HepG2 (cell line): ENCODE results near the gene NPBWR2.

Source experiments
- CHD2 ChIP-seq: IDR thresholded peaks from 2 replicates; pipeline ENCODE4 v1.6.1; 2011; ENCODE audit warnings: low read depth, low read length, improper control_type of control experiment
- FOXM1 ChIP-seq: sonication (generic); formaldehyde crosslinking; IDR thresholded peaks from 2 replicates; pipeline ENCODE4 v1.5.0; 2020; ENCODE audit warnings: missing genetic modification reagents
- GABPB1 ChIP-seq: IDR thresholded peaks from 2 replicates; pipeline ENCODE4 v1.6.1; 2016; ENCODE audit warnings: mild to moderate bottlenecking, missing genetic modification reagents, moderate library complexity, missing compliant biosample characterization
- HNRNPK ChIP-seq: fragments of 200-400 bp; formaldehyde crosslinking; IDR thresholded peaks from 2 replicates; pipeline ENCODE4 v1.6.1; 2018; ENCODE audit warnings: low read length, low read depth, moderate library complexity, mild to moderate bottlenecking; ENCODE audit not compliant: poor library complexity, severe bottlenecking
- MTA1 ChIP-seq: sonication (generic); formaldehyde crosslinking; IDR thresholded peaks from 2 replicates; pipeline ENCODE4 v1.4.0; 2020; ENCODE audit warnings: missing genetic modification reagents, mild to moderate bottlenecking, borderline replicate concordance
- NAIF1 ChIP-seq: sonication (generic); formaldehyde crosslinking; IDR thresholded peaks from 2 replicates; pipeline ENCODE4 v1.5.0; 2020; ENCODE audit warnings: mild to moderate bottlenecking, missing genetic modification reagents, borderline replicate concordance
- NR3C1 ChIP-seq: sonication (generic); formaldehyde crosslinking; IDR thresholded peaks from 2 replicates; pipeline ENCODE4 v1.4.0; 2020; ENCODE audit warnings: missing genetic modification reagents
- POLR2A ChIP-seq, 2 experiments: IDR thresholded peaks; 2 replicates each; pipeline ENCODE4 v1.6.1; 2011; ENCODE audit warnings: low read depth in 2 of 2, low read length in 2 of 2, mild to moderate bottlenecking in 1 of 2, moderate library complexity in 1 of 2; ENCODE audit not compliant: insufficient read depth in 1 of 2
- RBM39 ChIP-seq: fragments of 200-400 bp; formaldehyde crosslinking; IDR thresholded peaks from one replicate; pipeline ENCODE4 v1.6.1; 2018; ENCODE audit warnings: antibody characterized with exemption, mild to moderate bottlenecking, low read depth, low read length; ENCODE audit not compliant: poor library complexity, severe bottlenecking
- RFX5 ChIP-seq: IDR thresholded peaks from 2 replicates; pipeline ENCODE4 v1.6.1; 2011; ENCODE audit warnings: low read depth, low read length, improper control_type of control experiment
- TCF7L2 ChIP-seq: IDR thresholded peaks from 2 replicates; pipeline ENCODE4 v1.6.1; 2011; ENCODE audit warnings: mild to moderate bottlenecking, low read depth, low read length, moderate library complexity
- YY1 ChIP-seq: IDR thresholded peaks from 2 replicates; pipeline ENCODE4 v1.6.1; 2011; ENCODE audit warnings: low read length, low read depth, moderate library complexity, mild to moderate bottlenecking; ENCODE audit not compliant: insufficient read depth, insufficient replicate concordance
- TF ChIP-seq, protein P1 (sequence below): fragments of 450-650 bp; IDR thresholded peaks from 2 replicates; pipeline ENCODE4 v1.6.1; 2016
- TF ChIP-seq, protein P2 (sequence below): sonication (generic); formaldehyde crosslinking; IDR thresholded peaks from 2 replicates; pipeline ENCODE4 v1.5.0; 2020; ENCODE audit warnings: mild to moderate bottlenecking, missing genetic modification reagents, moderate library complexity

- TF ChIP-seq FOXM1: no peak
- no peak for TF ChIP-seq NAIF1
- no peak for TF ChIP-seq POLR2A (IDR thresholded peaks at IDR 0.05; ENCODE audit: insufficient read depth in 1 of 2, low read depth in 2 of 2, low read length in 2 of 2)
- TF ChIP-seq NR3C1 (CRISPR knock-in tag): no peak
- TF ChIP-seq MTA1 (CRISPR knock-in tag): no peak
- TF ChIP-seq, protein P1, sequence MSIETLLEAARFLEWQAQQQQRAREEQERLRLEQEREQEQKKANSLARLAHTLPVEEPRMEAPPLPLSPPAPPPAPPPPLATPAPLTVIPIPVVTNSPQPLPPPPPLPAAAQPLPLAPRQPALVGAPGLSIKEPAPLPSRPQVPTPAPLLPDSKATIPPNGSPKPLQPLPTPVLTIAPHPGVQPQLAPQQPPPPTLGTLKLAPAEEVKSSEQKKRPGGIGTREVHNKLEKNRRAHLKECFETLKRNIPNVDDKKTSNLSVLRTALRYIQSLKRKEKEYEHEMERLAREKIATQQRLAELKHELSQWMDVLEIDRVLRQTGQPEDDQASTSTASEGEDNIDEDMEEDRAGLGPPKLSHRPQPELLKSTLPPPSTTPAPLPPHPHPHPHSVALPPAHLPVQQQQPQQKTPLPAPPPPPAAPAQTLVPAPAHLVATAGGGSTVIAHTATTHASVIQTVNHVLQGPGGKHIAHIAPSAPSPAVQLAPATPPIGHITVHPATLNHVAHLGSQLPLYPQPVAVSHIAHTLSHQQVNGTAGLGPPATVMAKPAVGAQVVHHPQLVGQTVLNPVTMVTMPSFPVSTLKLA: no peak
- TF ChIP-seq CHD2: no peak
- TF ChIP-seq, protein P2, sequence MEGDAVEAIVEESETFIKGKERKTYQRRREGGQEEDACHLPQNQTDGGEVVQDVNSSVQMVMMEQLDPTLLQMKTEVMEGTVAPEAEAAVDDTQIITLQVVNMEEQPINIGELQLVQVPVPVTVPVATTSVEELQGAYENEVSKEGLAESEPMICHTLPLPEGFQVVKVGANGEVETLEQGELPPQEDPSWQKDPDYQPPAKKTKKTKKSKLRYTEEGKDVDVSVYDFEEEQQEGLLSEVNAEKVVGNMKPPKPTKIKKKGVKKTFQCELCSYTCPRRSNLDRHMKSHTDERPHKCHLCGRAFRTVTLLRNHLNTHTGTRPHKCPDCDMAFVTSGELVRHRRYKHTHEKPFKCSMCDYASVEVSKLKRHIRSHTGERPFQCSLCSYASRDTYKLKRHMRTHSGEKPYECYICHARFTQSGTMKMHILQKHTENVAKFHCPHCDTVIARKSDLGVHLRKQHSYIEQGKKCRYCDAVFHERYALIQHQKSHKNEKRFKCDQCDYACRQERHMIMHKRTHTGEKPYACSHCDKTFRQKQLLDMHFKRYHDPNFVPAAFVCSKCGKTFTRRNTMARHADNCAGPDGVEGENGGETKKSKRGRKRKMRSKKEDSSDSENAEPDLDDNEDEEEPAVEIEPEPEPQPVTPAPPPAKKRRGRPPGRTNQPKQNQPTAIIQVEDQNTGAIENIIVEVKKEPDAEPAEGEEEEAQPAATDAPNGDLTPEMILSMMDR: no peak
- TF ChIP-seq YY1: no peak
- TF ChIP-seq HNRNPK: no peak
- no peak for TF ChIP-seq GABPB1 (CRISPR knock-in tag)
- TF ChIP-seq RBM39: no peak
- no peak for TF ChIP-seq TCF7L2
- no peak for TF ChIP-seq RFX5
These were observed 28.8 kb upstream of the NPBWR2 start for GRCh38 chr20:64136004-64136710.
